Astrocyte (in vitro differentiated cells and primary cell): ENCODE measurements around the gene CFAP65.

Experiments
- CTCF ChIP-seq: IDR thresholded peaks from 2 replicates; pipeline ENCODE4 v1.5.1; 2011; ENCODE audit warnings: low read depth, mild to moderate bottlenecking, inconsistent platforms, low read length, moderate library complexity; ENCODE audit not compliant: insufficient read depth
- EZH2 ChIP-seq: IDR thresholded peaks from 2 replicates; pipeline ENCODE4 v1.6.1; 2012; ENCODE audit warnings: mild to moderate bottlenecking, low read length, inconsistent platforms; ENCODE audit not compliant: insufficient read depth

- TF ChIP-seq CTCF (no peak), EZH2 (no peak)
Measured at GRCh38 chr2:218961651-218962570, 79.4 kb downstream of the CFAP65 start.
